Measurements from ENCODE around the gene KCNJ11. TPM values are rescaled to one million over a fixed set of nuclear protein-coding genes. Genes with fewer than 3 reads are reported as not detected.

KCNJ11 gene
- total and polyA plus RNA-seq, 2 of the 13 experiments (the other 11 are each of a cell fraction or from before 2014, with no cell fraction given): 0.38 to 1.6 TPM

- no peak for TF ChIP-seq FOXO4 (CRISPR knock-in tag; conservative IDR thresholded peaks at IDR 0.05)
- no peak for TF ChIP-seq MXD3 (CRISPR knock-in tag; IDR thresholded peaks at IDR 0.05)
- TF ChIP-seq REXO4 (CRISPR knock-in tag; IDR thresholded peaks at IDR 0.05; ENCODE audit: borderline replicate concordance): no peak
- no peak for TF ChIP-seq ELF4 (CRISPR knock-in tag; IDR thresholded peaks at IDR 0.05; ENCODE audit: borderline replicate concordance)
- peak; percentile 39; the same call in 1 of the 2 replicates for TF ChIP-seq ZFY (CRISPR knock-in tag; IDR thresholded peaks at IDR 0.05)
- no peak for TF ChIP-seq GFI1 (CRISPR knock-in tag; IDR thresholded peaks at IDR 0.05; ENCODE audit: borderline replicate concordance)
- TF ChIP-seq TCF12 (IDR thresholded peaks at IDR 0.05): no peak
- 0 out of 2 replicates have a peak, but pooled peaks have one; percentile 22 for TF ChIP-seq TCF12 (CRISPR knock-in tag; IDR thresholded peaks at IDR 0.05)
- no peak for TF ChIP-seq ARID3A (IDR thresholded peaks at IDR 0.05; ENCODE audit: low read depth, low read length)
- TF ChIP-seq NONO (IDR thresholded peaks at IDR 0.05): no peak
- TF ChIP-seq NONO (CRISPR knock-in tag; conservative IDR thresholded peaks at IDR 0.05): peak; percentile 61; the same call in 1 of the 2 replicates
- no peak for TF ChIP-seq ATF7 (IDR thresholded peaks at IDR 0.05)
- TF ChIP-seq ATF7 (CRISPR knock-in tag; IDR thresholded peaks at IDR 0.05): 0 out of 2 replicates have a peak, but pooled peaks have one; percentile 20
- TF ChIP-seq ZNF350 (CRISPR knock-in tag; IDR thresholded peaks at IDR 0.05; ENCODE audit: borderline replicate concordance, low read depth): peak; percentile 29; the same call in 1 of the 2 replicates
- no peak for TF ChIP-seq CBX2 (IDR thresholded peaks at IDR 0.05; ENCODE audit: low read depth, low read length)
- TF ChIP-seq CBX2 (CRISPR knock-in tag; IDR thresholded peaks at IDR 0.05; ENCODE audit: low read depth): no peak
- TF ChIP-seq MXD1 (CRISPR knock-in tag; IDR thresholded peaks at IDR 0.05): 0 out of 2 replicates have a peak, but pooled peaks have one; percentile 42
- peak; percentile 51 for TF ChIP-seq SAP130 (CRISPR knock-in tag; IDR thresholded peaks at IDR 0.05; ENCODE audit: low read depth)
- no peak for TF ChIP-seq SP1 (IDR thresholded peaks at IDR 0.05)
- TF ChIP-seq SP1 (CRISPR knock-in tag; IDR thresholded peaks at IDR 0.05): peak; percentile 83
- TF ChIP-seq ZNF879 (CRISPR knock-in tag; IDR thresholded peaks at IDR 0.05): no peak
- no peak for TF ChIP-seq MNT (IDR thresholded peaks at IDR 0.05)
- TF ChIP-seq ARNT2 (CRISPR knock-in tag; IDR thresholded peaks at IDR 0.05; ENCODE audit: low read depth): 0 out of 2 replicates have a peak, but pooled peaks have one; percentile 21
- TF ChIP-seq ZNF670 (CRISPR knock-in tag; IDR thresholded peaks at IDR 0.05; ENCODE audit: borderline replicate concordance): no peak
- TF ChIP-seq LCORL (IDR thresholded peaks at IDR 0.05): 0 out of 2 replicates have a peak, but pooled peaks have one; percentile 30
- no peak for TF ChIP-seq LCORL (CRISPR knock-in tag; IDR thresholded peaks at IDR 0.05)
- no peak for TF ChIP-seq RFXANK (CRISPR knock-in tag; IDR thresholded peaks at IDR 0.05)
- no peak for TF ChIP-seq HDAC6 (IDR thresholded peaks at IDR 0.05; ENCODE audit: low read depth, low read length)
Observed at GRCh38 chr11:17389211-17389956, 925 bp upstream of the KCNJ11 start (continued).
